Peyer's patch (tissue), 4 donors: ENCODE data around the gene SIPA1L3. TPM values are rescaled to one million over a fixed set of nuclear protein-coding genes. Genes with fewer than 3 reads are reported as not detected.
A peak's percentile ranks its signal among the peaks of the same experiment; 100 is the strongest.

Source experiments
- DNase-seq, 3 donors: peaks; one replicate each; pipeline ENCODE4 v3.0.0-alpha.2; 2017 to 2019
- H3K27ac ChIP-seq, 4 donors: fragments of 200-600 bp; sonication (generic); one replicate each; pipeline ENCODE4 v1.5.1; 2016 to 2019
- H3K27me3 ChIP-seq, 2 donors: fragments of 200-600 bp; sonication (generic); one replicate each; pipeline ENCODE4 v1.5.1; 2019
- H3K36me3 ChIP-seq, 3 donors: fragments of 200-600 bp; sonication (generic); one replicate each; pipeline ENCODE4 v1.5.1; 2016 to 2019
- H3K4me1 ChIP-seq, 4 donors: fragments of 200-600 bp; sonication (generic); one replicate each; pipeline ENCODE4 v1.5.1; 2016 to 2019
- H3K4me3 ChIP-seq, 4 donors: fragments of 200-600 bp; sonication (generic); 1 replicate in 3 of 4; 2 replicates in 1 of 4; pipeline ENCODE4 v1.5.1; 2016 to 2019; ENCODE audit warnings: mild to moderate bottlenecking in 1 of 4
- H3K9me3 ChIP-seq, 4 donors: fragments of 200-600 bp; sonication (generic); one replicate each; pipeline ENCODE4 v1.5.1; 2016 to 2019; ENCODE audit warnings: mild to moderate bottlenecking in 1 of 4
- POLR2A ChIP-seq, 2 donors: fragments of 450-650 bp; IDR thresholded peaks; one replicate each; pipeline ENCODE4 v1.5.1; 2017; ENCODE audit warnings: antibody characterized with exemption in 2 of 2, mild to moderate bottlenecking in 2 of 2, moderate library complexity in 2 of 2
- total RNA-seq, 4 donors: library from RNA; depleted of rRNA; stranded (reverse); fragments of >200 nt; gene quantifications; one replicate each; pipeline ENCODE4 v1.1.0, GENCODE V29; 2016
- TF ChIP-seq, protein P1 (sequence below), 6 experiments: fragments of 450-650 bp in 4 of 6; fragments of 200-600 bp in 2 of 6; sonication (generic) in 1 of 6; IDR thresholded peaks; one replicate each; pipeline ENCODE4 v1.5.1; 2017 to 2019; ENCODE audit warnings: antibody characterized with exemption in 6 of 6, mild to moderate bottlenecking in 3 of 6, moderate library complexity in 1 of 6

The SIPA1L3 gene
- total RNA-seq, 4 donors from 2014 or later = 63.5 to 304 (median 264) TPM

DNA sequence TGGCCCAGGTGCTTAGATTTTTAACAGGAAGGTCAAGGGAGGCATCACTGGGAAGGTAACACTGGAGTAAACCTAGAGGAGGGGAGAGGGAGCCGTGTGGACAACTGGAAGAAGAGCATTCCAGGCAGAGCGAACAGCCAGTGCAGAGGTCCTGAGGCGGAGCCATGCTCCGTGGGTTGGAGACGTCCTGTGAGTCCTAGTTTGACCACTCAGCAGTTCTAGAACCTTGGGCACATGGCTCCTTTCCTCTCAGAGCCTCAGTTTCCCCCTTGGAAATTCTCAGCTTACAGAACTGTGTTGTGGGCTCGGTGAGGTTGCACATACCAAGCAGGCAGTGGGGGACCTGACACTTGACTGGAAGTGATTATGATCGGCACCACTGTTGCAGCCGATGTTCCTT, 186.1 kb downstream of the SIPA1L3 start:
- no peaks in the 10 kb centered on the region for H3K27me3 ChIP-seq
- H3K9me3 ChIP-seq = no peaks in the 10 kb centered on the region
- H3K27ac ChIP-seq = no peak overlapping the region
- no peak overlapping the region for H3K4me3 ChIP-seq
- TF ChIP-seq POLR2A (IDR thresholded peaks at IDR 0.05) = no peak
- TF ChIP-seq, protein P1, sequence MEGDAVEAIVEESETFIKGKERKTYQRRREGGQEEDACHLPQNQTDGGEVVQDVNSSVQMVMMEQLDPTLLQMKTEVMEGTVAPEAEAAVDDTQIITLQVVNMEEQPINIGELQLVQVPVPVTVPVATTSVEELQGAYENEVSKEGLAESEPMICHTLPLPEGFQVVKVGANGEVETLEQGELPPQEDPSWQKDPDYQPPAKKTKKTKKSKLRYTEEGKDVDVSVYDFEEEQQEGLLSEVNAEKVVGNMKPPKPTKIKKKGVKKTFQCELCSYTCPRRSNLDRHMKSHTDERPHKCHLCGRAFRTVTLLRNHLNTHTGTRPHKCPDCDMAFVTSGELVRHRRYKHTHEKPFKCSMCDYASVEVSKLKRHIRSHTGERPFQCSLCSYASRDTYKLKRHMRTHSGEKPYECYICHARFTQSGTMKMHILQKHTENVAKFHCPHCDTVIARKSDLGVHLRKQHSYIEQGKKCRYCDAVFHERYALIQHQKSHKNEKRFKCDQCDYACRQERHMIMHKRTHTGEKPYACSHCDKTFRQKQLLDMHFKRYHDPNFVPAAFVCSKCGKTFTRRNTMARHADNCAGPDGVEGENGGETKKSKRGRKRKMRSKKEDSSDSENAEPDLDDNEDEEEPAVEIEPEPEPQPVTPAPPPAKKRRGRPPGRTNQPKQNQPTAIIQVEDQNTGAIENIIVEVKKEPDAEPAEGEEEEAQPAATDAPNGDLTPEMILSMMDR (IDR thresholded peaks at IDR 0.05) = no peak
- DNase-seq = no peak
- no peaks in the 10 kb centered on the region for H3K4me1 ChIP-seq
- H3K36me3 ChIP-seq = peaks cover 0 to 44% (median 0%) of the 10 kb centered on the region in 3 donors

DNA sequence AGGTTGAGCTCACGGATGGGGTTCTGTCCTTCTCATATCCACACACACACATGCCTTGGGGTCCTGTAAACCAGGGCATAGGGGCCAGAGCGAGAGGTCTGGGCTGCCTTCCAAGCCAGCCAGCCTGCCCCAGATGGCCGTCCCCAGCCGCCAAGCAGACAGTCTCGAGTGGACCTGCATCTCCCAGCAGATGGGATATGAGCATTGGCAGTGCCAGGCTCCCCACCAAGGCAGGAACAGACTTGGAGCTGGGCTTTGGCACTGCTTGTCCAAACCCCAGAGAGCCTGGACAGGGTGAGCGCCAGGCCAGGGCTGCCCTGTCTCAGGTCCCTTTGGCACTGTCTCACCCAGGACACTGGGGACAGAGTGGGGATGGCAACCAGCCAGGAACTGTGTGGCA, 186.6 kb downstream of the SIPA1L3 start:
- peaks cover 0 to 40% (median 0%) of the 10 kb centered on the region in 3 donors for H3K36me3 ChIP-seq
- H3K9me3 ChIP-seq = no peaks in the 10 kb centered on the region
- no peaks in the 10 kb centered on the region for H3K27me3 ChIP-seq
- TF ChIP-seq POLR2A (IDR thresholded peaks at IDR 0.05) = no peak
- TF ChIP-seq, protein P1 (IDR thresholded peaks at IDR 0.05) = no peak
- no peaks in the 10 kb centered on the region for H3K4me1 ChIP-seq
- DNase-seq = no peak
- no peak overlapping the region for H3K4me3 ChIP-seq
- H3K27ac ChIP-seq = no peak overlapping the region

DNA sequence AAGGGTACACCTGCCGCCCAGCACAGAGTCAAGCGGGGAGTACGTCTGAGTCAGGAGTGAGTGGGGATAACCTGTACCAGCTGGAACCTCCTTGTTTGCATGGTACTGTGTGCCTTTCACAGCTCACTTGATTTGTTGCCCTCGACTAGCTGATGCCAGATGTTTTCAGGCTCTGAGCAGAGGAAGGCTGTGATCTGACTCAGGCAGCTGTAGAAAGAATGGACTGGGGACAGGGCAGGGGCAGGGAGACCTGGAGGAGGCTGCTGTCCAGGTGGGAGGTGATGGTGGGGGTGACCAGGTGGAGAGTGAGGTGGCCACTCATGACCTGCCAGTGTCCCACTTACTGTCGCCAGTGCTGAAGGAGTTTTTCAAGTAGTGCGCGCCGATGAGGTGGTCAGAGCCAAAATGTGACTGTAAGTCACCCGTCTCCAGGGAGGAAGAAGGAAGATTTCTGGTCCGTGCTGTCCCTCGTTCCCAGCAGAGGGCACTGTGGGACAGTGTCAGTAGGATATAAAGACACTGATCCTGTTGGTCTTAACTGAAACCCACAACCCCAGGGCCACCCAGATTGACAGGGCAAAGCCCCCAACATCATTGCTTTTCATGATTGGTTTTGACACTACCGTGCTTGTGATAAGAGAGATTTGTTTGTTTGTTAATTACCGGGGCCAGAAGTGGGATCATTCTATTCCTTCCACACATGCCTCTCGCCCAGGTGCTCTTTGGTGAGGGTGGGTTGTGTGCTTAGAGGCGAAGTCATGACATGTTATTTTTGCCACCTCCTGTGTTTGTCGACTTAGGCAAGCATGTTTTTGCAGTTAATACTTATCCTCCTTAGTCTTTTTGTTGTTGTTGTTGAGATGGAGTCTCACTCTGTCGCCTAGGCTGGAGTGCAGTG, 188.7 kb downstream of the SIPA1L3 start:
- peak; percentile 69 to 86 (median 73) for DNase-seq
- no peaks in the 10 kb centered on the region for H3K4me1 ChIP-seq
- H3K27ac ChIP-seq = peak overlapping the region in 1 of 4 donors; percentile 11
- H3K9me3 ChIP-seq = no peaks in the 10 kb centered on the region
- H3K27me3 ChIP-seq = no peaks in the 10 kb centered on the region
- peaks cover 0 to 42% (median 3%) of the 10 kb centered on the region in 3 donors for H3K36me3 ChIP-seq
- H3K4me3 ChIP-seq = no peak overlapping the region
- no peak for TF ChIP-seq POLR2A (IDR thresholded peaks at IDR 0.05)
- TF ChIP-seq, protein P1 (IDR thresholded peaks at IDR 0.05) = peak in 5 of 6 experiments; percentile 32 to 59 (median 54)

DNA sequence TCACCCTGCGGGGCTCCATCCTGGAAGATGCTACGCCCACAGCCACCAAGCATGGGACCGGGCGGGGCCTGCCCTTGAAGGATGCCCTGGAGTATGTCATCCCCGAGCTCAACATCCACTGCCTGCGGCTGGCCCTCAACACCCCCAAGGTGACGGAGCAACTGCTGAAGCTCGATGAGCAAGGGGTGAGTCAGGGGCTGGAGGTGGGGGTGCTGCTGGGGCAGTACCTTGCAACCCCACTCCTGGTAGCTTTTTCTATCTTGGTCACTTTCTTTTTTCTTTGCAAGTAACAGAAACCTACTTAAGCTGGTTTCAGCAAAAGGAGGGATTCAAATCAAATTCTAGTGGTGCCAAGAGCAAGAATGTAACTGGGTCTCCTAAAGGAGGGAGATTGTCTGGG, 193.0 kb downstream of the SIPA1L3 start:
- DNase-seq = no peak
- peaks cover 0 to 54% (median 3%) of the 10 kb centered on the region in 3 donors for H3K36me3 ChIP-seq
- no peak overlapping the region for H3K27ac ChIP-seq
- TF ChIP-seq, protein P1 (IDR thresholded peaks at IDR 0.05) = no peak
- TF ChIP-seq POLR2A (IDR thresholded peaks at IDR 0.05) = no peak
- no peaks in the 10 kb centered on the region for H3K27me3 ChIP-seq
- H3K4me3 ChIP-seq = no peak overlapping the region
- no peaks in the 10 kb centered on the region for H3K4me1 ChIP-seq
- no peaks in the 10 kb centered on the region for H3K9me3 ChIP-seq

DNA sequence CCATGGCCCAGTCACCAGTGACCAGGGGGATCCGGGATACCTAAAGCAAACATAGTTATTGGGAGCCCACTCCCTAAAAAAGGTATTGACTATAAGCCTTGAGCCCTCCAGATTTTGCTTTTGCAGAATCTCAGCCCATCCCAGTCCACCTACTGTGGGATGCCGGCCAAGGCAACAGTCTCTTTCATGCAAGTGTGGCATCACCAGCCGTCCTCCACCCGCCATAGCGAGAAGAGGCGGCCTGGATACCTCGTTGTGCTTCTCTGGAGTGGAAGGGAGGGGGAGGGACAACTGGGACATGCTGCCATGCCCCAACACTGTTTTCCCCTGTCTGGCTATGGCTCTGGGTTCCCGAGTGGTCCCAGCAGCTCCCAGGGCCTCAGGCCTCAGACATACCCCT, 193.6 kb downstream of the SIPA1L3 start:
- H3K9me3 ChIP-seq = no peaks in the 10 kb centered on the region
- no peaks in the 10 kb centered on the region for H3K4me1 ChIP-seq
- H3K27ac ChIP-seq = no peak overlapping the region
- H3K27me3 ChIP-seq = no peaks in the 10 kb centered on the region
- DNase-seq = no peak
- no peak overlapping the region for H3K4me3 ChIP-seq
- no peak for TF ChIP-seq POLR2A (IDR thresholded peaks at IDR 0.05)
- TF ChIP-seq, protein P1 (IDR thresholded peaks at IDR 0.05) = no peak
- peaks cover 0 to 60% (median 3%) of the 10 kb centered on the region in 3 donors for H3K36me3 ChIP-seq
